ENCODE measurements around the gene SNAI1. TPM values are rescaled to one million over a fixed set of nuclear protein-coding genes. Genes with fewer than 3 reads are reported as not detected.
"Not testable (repeated sequence)": the region's sequence is repeated elsewhere in the genome, so short reads cannot be mapped to it uniquely, and the experiment has no call there.

The SNAI1 gene
- total RNA-seq, 2 experiments from 2014 or later = 0.31 TPM; not detected in 1

GRCh38 chr20:49948178-49948577, 34.6 kb upstream of the SNAI1 start:
- DNase-seq = no peak
- peaks cover 53% of the 10 kb centered on the region for H3K36me3 Mint-ChIP-seq (ENCODE audit: low read depth)
- no peak overlapping the region for H3K4me3 Mint-ChIP-seq
- H3K27me3 Mint-ChIP-seq (ENCODE audit: low read depth) = no peaks in the 10 kb centered on the region
- H3K27ac Mint-ChIP-seq = no peak overlapping the region
- peaks cover 22% of the 10 kb centered on the region for H3K4me1 Mint-ChIP-seq (ENCODE audit: low read depth)
- H3K9me3 Mint-ChIP-seq = no peaks in the 10 kb centered on the region
- intact Hi-C loops (cut with micrococcal nuclease) = no loop called here
- CTCF ChIA-PET = interaction anchor here (0.7 kb wide), 1 partner anchor 123 kb away, joined by 3 read pairs; no protein-coding TSS in a partner anchor

DNA sequence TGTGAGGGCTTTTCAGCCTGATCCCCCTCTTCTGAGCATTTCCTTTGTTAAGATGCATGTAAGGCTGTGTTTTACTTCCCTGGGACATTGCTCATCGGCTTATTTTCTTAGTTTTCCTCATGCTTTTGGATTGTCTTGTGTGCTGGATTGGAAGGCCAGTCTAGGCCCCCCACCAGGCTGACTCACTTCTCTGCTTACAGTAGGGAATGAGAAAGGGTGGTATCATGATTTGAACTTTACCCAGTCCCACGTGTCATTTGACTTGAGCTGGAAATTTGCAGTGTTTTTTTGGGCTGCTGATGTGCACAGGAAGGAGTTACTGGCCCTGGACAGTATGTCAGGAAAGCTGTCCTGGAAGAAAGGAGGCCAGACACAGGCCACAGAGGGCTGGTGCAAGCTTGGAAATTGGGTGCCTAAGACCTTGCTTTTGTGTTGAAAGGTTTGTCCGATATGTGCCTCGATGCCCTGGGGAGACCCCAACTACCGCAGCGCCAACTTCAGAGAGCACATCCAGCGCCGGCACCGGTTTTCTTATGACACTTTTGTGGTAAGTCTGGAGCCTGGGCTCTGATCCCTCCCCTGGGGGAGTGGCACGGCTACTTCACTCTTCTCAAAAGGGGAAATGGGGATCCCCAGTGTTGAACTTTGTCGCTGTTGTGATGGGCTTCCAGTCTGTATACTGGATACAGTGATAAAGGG, 33.8 kb upstream of the SNAI1 start:
- no peak overlapping the region for H3K27ac Mint-ChIP-seq

GRCh38 chr20:49951151-49951550, 31.6 kb upstream of the SNAI1 start:
- CTCF ChIA-PET = interaction anchor here (1.1 to 1.5 kb wide), 2 partner anchors 14 to 28 kb away, joined by 3 to 5 read pairs; no protein-coding TSS in a partner anchor
- peaks cover 50% of the 10 kb centered on the region for H3K36me3 Mint-ChIP-seq (ENCODE audit: low read depth)
- no peak overlapping the region for H3K4me3 Mint-ChIP-seq
- H3K27me3 Mint-ChIP-seq (ENCODE audit: low read depth) = no peaks in the 10 kb centered on the region
- H3K27ac Mint-ChIP-seq = no peak overlapping the region
- H3K9me3 Mint-ChIP-seq = no peaks in the 10 kb centered on the region
- no peak for DNase-seq
- H3K4me1 Mint-ChIP-seq (ENCODE audit: low read depth) = peaks cover 22% of the 10 kb centered on the region
- intact Hi-C loops (cut with micrococcal nuclease) = no loop called here

More for the DNA sequence above, 33.8 kb upstream of the SNAI1 start:
- no peak overlapping the region for H3K4me3 Mint-ChIP-seq
- no peaks in the 10 kb centered on the region for H3K9me3 Mint-ChIP-seq
- peaks cover 53% of the 10 kb centered on the region for H3K36me3 Mint-ChIP-seq (ENCODE audit: low read depth)
- intact Hi-C loops (cut with micrococcal nuclease) = no loop called here
- CTCF ChIA-PET = interaction anchor here (0.7 kb wide), 1 partner anchor 123 kb away, joined by 3 read pairs; no protein-coding TSS in a partner anchor
- H3K4me1 Mint-ChIP-seq (ENCODE audit: low read depth) = peaks cover 22% of the 10 kb centered on the region
- no peak for DNase-seq
- H3K27me3 Mint-ChIP-seq (ENCODE audit: low read depth) = no peaks in the 10 kb centered on the region

DNA sequence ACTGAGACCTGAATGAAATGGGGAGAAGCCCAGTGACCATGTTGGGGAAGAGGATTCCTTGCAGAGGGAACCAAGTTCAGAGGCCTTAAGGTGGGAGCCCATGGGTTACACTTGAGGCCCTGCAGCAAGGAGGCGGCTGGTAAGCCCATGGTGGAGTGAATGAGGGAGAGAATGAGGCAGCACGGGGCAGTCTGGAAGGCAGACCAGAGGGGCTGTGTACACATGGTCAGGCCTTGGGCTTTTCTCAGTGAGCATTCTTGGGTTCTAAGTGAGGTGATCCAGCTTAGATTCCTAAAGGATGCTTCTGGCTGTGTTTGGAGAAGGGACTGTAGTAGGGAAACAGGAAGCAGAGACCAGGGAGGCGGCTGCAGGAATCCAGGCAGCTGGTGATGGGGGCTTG, 27.6 kb upstream of the SNAI1 start:
- no peak for DNase-seq
- Mint-ChIP-seq H3K9me3 (no peaks in the 10 kb centered on the region), H3K4me3 (no peak overlapping the region), H3K4me1 (ENCODE audit: low read depth) (peaks cover 13% of the 10 kb centered on the region), H3K27ac (no peak overlapping the region), H3K36me3 (ENCODE audit: low read depth) (peaks cover 35% of the 10 kb centered on the region), H3K27me3 (ENCODE audit: low read depth) (no peaks in the 10 kb centered on the region)
- CTCF ChIA-PET = no interaction called here
- intact Hi-C loops (cut with micrococcal nuclease) = no loop called here

GRCh38 chr20:49955830-49956396, 26.9 kb upstream of the SNAI1 start:
- peaks cover 29% of the 10 kb centered on the region for H3K36me3 Mint-ChIP-seq (ENCODE audit: low read depth)
- CTCF ChIA-PET = interaction anchor here (0.6 kb wide), 1 partner anchor 415 kb away, joined by 6 read pairs; no protein-coding TSS in a partner anchor
- H3K27me3 Mint-ChIP-seq (ENCODE audit: low read depth) = not testable (repeated sequence)

DNA sequence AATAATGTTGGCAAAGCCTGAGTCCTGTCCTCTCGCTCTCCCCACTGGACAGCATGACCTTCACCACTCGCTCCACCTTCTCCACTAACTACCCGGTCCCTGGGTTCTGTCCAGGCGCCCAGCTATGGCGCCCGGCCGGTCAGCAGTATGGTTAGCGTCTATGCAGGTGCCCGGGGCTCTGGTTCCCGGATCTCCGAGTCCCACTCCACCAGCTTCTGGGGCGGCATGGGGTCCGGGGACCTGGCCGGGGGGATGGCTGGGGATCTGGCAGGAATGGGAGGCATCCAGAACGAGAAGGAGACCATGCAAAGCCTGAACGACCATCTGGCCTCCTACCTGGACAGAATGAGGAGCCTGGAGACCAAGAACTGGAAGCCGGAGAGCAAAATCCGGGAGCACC, 26.1 kb upstream of the SNAI1 start:
- peaks cover 28% of the 10 kb centered on the region for H3K36me3 Mint-ChIP-seq (ENCODE audit: low read depth)
- no peaks in the 10 kb centered on the region for H3K4me1 Mint-ChIP-seq (ENCODE audit: low read depth)
- no peak for DNase-seq
- H3K4me3 Mint-ChIP-seq = no peak overlapping the region
- H3K9me3 Mint-ChIP-seq = no peaks in the 10 kb centered on the region
- H3K27me3 Mint-ChIP-seq (ENCODE audit: low read depth) = no peaks in the 10 kb centered on the region
- no peak overlapping the region for H3K27ac Mint-ChIP-seq
- intact Hi-C loops (cut with micrococcal nuclease) = no loop called here
- CTCF ChIA-PET = interaction anchor here (0.6 kb wide), 1 partner anchor 416 kb away, joined by 6 read pairs; no protein-coding TSS in a partner anchor

More at GRCh38 chr20:49955830-49956396, 26.9 kb upstream of the SNAI1 start:
- DNase-seq; H3K4me1 Mint-ChIP-seq (ENCODE audit: low read depth); H3K27ac Mint-ChIP-seq; intact Hi-C loops (cut with micrococcal nuclease); H3K9me3 Mint-ChIP-seq; H3K4me3 Mint-ChIP-seq: not testable (repeated sequence)

GRCh38 chr20:49957089-49957938, 25.5 kb upstream of the SNAI1 start:
- H3K36me3 Mint-ChIP-seq (ENCODE audit: low read depth) = peaks cover 24% of the 10 kb centered on the region

GRCh38 chr20:49961413-49961812, 21.4 kb upstream of the SNAI1 start:
- Mint-ChIP-seq H3K27me3 (ENCODE audit: low read depth) (no peaks in the 10 kb centered on the region), H3K9me3 (no peaks in the 10 kb centered on the region), H3K4me1 (ENCODE audit: low read depth) (no peaks in the 10 kb centered on the region), H3K27ac (no peak overlapping the region), H3K4me3 (no peak overlapping the region), H3K36me3 (ENCODE audit: low read depth) (peaks cover 7% of the 10 kb centered on the region)
- DNase-seq = no peak
- CTCF ChIA-PET = no interaction called here
- intact Hi-C loops (cut with micrococcal nuclease) = no loop called here

More at GRCh38 chr20:49957089-49957938, 25.5 kb upstream of the SNAI1 start:
- DNase-seq; H3K4me1 Mint-ChIP-seq (ENCODE audit: low read depth); H3K4me3 Mint-ChIP-seq; H3K27ac Mint-ChIP-seq; CTCF ChIA-PET; H3K9me3 Mint-ChIP-seq; H3K27me3 Mint-ChIP-seq (ENCODE audit: low read depth); intact Hi-C loops (cut with micrococcal nuclease): not testable (repeated sequence)

- no peak overlapping the region for H3K4me3 Mint-ChIP-seq
- no peaks in the 10 kb centered on the region for H3K27me3 Mint-ChIP-seq (ENCODE audit: low read depth)
- no peaks in the 10 kb centered on the region for H3K9me3 Mint-ChIP-seq
- peak; percentile 53 for DNase-seq
- intact Hi-C loops (cut with micrococcal nuclease) = no loop called here
- H3K36me3 Mint-ChIP-seq (ENCODE audit: low read depth) = no peaks in the 10 kb centered on the region
- peaks cover 1% of the 10 kb centered on the region for H3K4me1 Mint-ChIP-seq (ENCODE audit: low read depth)
- H3K27ac Mint-ChIP-seq = no peak overlapping the region
- CTCF ChIA-PET = interaction anchor here (0.7 to 3.7 kb wide), 5 partner anchors 13 to 106 kb away, joined by 3 to 25 read pairs (median 5); no protein-coding TSS in a partner anchor
Observed at GRCh38 chr20:49964964-49965780, 17.6 kb upstream of the SNAI1 start.

- H3K4me3 Mint-ChIP-seq = no peak overlapping the region
Observed at GRCh38 chr20:49965781-49966305, 16.9 kb upstream of the SNAI1 start.

DNA sequence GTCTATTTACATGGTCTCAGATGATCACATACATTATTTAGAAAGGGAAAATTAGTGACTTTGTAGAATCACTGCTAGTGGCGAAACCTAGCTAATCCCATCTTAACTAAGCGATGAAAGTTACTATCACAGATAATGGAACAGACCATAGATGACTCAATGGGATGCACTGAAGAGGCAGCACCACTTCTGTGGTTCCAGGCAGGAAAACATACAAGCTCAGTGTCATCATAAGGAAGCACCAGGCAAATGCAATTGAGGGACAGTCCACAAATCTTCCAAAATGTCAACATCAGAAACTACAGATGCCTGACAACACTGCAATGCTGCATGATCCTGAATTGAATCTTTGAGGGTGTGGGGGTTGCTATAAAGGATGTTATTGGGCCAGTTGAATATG, 15.9 kb upstream of the SNAI1 start:
- peaks cover 1% of the 10 kb centered on the region for H3K4me1 Mint-ChIP-seq (ENCODE audit: low read depth)
- no peaks in the 10 kb centered on the region for H3K36me3 Mint-ChIP-seq (ENCODE audit: low read depth)
- no peaks in the 10 kb centered on the region for H3K9me3 Mint-ChIP-seq
- CTCF ChIA-PET = interaction anchor here (0.6 to 3.7 kb wide), 3 partner anchors 12 to 658 kb away, joined by 3 to 25 read pairs (median 20); no protein-coding TSS in a partner anchor
- H3K27ac Mint-ChIP-seq = no peak overlapping the region
- no peak for DNase-seq
- H3K27me3 Mint-ChIP-seq (ENCODE audit: low read depth) = no peaks in the 10 kb centered on the region
- H3K4me3 Mint-ChIP-seq = no peak overlapping the region
- intact Hi-C loops (cut with micrococcal nuclease) = no loop called here

More at GRCh38 chr20:49965781-49966305, 16.9 kb upstream of the SNAI1 start:
- H3K9me3 Mint-ChIP-seq = no peaks in the 10 kb centered on the region
- CTCF ChIA-PET = interaction anchor here (3.5 to 3.7 kb wide), 2 partner anchors 13 to 105 kb away, joined by 20 to 25 read pairs; no protein-coding TSS in a partner anchor
- peaks cover 1% of the 10 kb centered on the region for H3K4me1 Mint-ChIP-seq (ENCODE audit: low read depth)
- intact Hi-C loops (cut with micrococcal nuclease) = no loop called here
- H3K27me3 Mint-ChIP-seq (ENCODE audit: low read depth) = no peaks in the 10 kb centered on the region
- H3K36me3 Mint-ChIP-seq (ENCODE audit: low read depth) = no peaks in the 10 kb centered on the region
- no peak overlapping the region for H3K27ac Mint-ChIP-seq
- DNase-seq = no peak
